ENCODE measurements around the gene OR4N2.
A peak's percentile ranks its signal among the peaks of the same experiment; 100 is the strongest.

GRCh38 chr14:19878029-19878642 is 74.6 kb downstream of the OR4N2 start:
- TF ChIP-seq, protein P1, sequence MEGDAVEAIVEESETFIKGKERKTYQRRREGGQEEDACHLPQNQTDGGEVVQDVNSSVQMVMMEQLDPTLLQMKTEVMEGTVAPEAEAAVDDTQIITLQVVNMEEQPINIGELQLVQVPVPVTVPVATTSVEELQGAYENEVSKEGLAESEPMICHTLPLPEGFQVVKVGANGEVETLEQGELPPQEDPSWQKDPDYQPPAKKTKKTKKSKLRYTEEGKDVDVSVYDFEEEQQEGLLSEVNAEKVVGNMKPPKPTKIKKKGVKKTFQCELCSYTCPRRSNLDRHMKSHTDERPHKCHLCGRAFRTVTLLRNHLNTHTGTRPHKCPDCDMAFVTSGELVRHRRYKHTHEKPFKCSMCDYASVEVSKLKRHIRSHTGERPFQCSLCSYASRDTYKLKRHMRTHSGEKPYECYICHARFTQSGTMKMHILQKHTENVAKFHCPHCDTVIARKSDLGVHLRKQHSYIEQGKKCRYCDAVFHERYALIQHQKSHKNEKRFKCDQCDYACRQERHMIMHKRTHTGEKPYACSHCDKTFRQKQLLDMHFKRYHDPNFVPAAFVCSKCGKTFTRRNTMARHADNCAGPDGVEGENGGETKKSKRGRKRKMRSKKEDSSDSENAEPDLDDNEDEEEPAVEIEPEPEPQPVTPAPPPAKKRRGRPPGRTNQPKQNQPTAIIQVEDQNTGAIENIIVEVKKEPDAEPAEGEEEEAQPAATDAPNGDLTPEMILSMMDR (IDR thresholded peaks at IDR 0.05; ENCODE audit: insufficient read depth, low read length, poor library complexity, severe bottlenecking) = peak; percentile 77
- TF ChIP-seq EZH2phosphoT487 (conservative IDR thresholded peaks at IDR 0.05; ENCODE audit: low read length) = no peak
